Naive thymus-derived CD8-positive, alpha-beta T cell (primary cell): ENCODE measurements around the gene KLRB1. TPM values are rescaled to one million over a fixed set of nuclear protein-coding genes. Genes with fewer than 3 reads are reported as not detected.
"Not testable (repeated sequence)": the region's sequence is repeated elsewhere in the genome, so short reads cannot be mapped to it uniquely, and the experiment has no call there.

Experiments used
- ATAC-seq, 2 donors: fragments of 150-1000 bp; cut with Tn5 transposase in 1 of 2; sonication (Bioruptor Pico), chemical (Tn5 transposase) in 1 of 2; 1 replicate in 1 of 2; 2 replicates in 1 of 2; pipeline ENCODE4 v1.10.0; 2021; ENCODE audit warnings: mild to moderate bottlenecking in 2 of 2, moderate library complexity in 2 of 2
- POLR2A ChIA-PET: fragments of 350-600 bp; sonication (Branson Sonifier 250); formaldehyde crosslinking; loops from one replicate; lab custom pipeline; 2021; ENCODE audit warnings: antibody characterized with exemption; lab: Charles Lee
- DNase-seq, 10 donors: peaks; one replicate each; pipeline versions ENCODE4 v3.0.0 to v3.0.0-alpha.2; 2020 to 2022
- H3K27ac Mint-ChIP-seq, 10 donors: one replicate each; pipeline ENCODE4 v1.8.0; 2020 to 2022; ENCODE audit warnings: mild to moderate bottlenecking in 10 of 10, mixed read lengths in 10 of 10, moderate library complexity in 4 of 10, inconsistent platforms in 1 of 10
- H3K27me3 Mint-ChIP-seq, 5 donors: one replicate each; pipeline ENCODE4 v1.8.0; 2021 to 2022; ENCODE audit warnings: mixed read lengths in 5 of 5
- H3K36me3 Mint-ChIP-seq, 3 donors: one replicate each; pipeline ENCODE4 v1.8.0; 2020 to 2022; ENCODE audit warnings: mixed read lengths in 3 of 3, mild to moderate bottlenecking in 2 of 3, inconsistent platforms in 1 of 3
- H3K4me1 Mint-ChIP-seq, 4 donors: one replicate each; pipeline ENCODE4 v1.8.0; 2021 to 2022; ENCODE audit warnings: mixed read lengths in 4 of 4
- H3K4me3 Mint-ChIP-seq, 10 donors: one replicate each; pipeline ENCODE4 v1.8.0; 2020 to 2022; ENCODE audit warnings: mild to moderate bottlenecking in 10 of 10, mixed read lengths in 10 of 10, moderate library complexity in 6 of 10, inconsistent platforms in 1 of 10
- H3K9me3 Mint-ChIP-seq, 9 donors: one replicate each; pipeline ENCODE4 v1.8.0; 2020 to 2022; ENCODE audit warnings: mixed read lengths in 9 of 9, mild to moderate bottlenecking in 3 of 9, inconsistent platforms in 1 of 9, moderate library complexity in 1 of 9
- polyA plus RNA-seq, 3 donors: library from polyadenylated mRNA; unstranded; fragments of 300-500 nt; fragmentation: Illumina TruSeq; gene quantifications; one replicate each; pipeline ENCODE4 v1.2.3, GENCODE V29; 2021
- total RNA-seq, 8 experiments: library from RNA in 2 of 8; stranded (reverse) in 2 of 8; gene quantifications; one replicate each; pipeline ENCODE4 v1.2.3 and lab custom pipeline; 2021 to 2026

Gene KLRB1
- total and polyA plus RNA-seq, 5 experiments from 2014 or later = 0.58 to 41.2 (median 1.6) TPM

GRCh38 chr12:9619411-9620179, 11.9 kb upstream of the KLRB1 start:
- H3K9me3 Mint-ChIP-seq = peaks cover 2 to 25% (median 6%) of the 10 kb centered on the region in 9 donors
- H3K4me1 Mint-ChIP-seq = peaks cover 4 to 49% (median 36%) of the 10 kb centered on the region in 4 donors
- no peak overlapping the region for H3K4me3 Mint-ChIP-seq
- peaks cover 0 to 15% (median 11%) of the 10 kb centered on the region in 3 donors for H3K36me3 Mint-ChIP-seq
- no peaks in the 10 kb centered on the region for H3K27me3 Mint-ChIP-seq
- ATAC-seq = no peak
- POLR2A ChIA-PET = no interaction called here
- H3K27ac Mint-ChIP-seq = peak overlapping the region in 3 of 10 donors; percentile 42 to 74 (median 54)
- no peak for DNase-seq

GRCh38 chr12:9618906-9619305, 11.2 kb upstream of the KLRB1 start:
- H3K27me3 Mint-ChIP-seq, DNase-seq, ATAC-seq, H3K36me3 Mint-ChIP-seq, H3K4me3 Mint-ChIP-seq, POLR2A ChIA-PET: not testable (repeated sequence)
- H3K9me3 Mint-ChIP-seq = peaks cover 0 to 18% (median 2%) of the 10 kb centered on the region in 9 donors
- peak overlapping the region in 8 of 10 donors; percentile 9 to 74 (median 54) for H3K27ac Mint-ChIP-seq
- H3K4me1 Mint-ChIP-seq = peaks cover 4 to 56% (median 41%) of the 10 kb centered on the region in 4 donors

- H3K4me1 Mint-ChIP-seq = peaks cover 8 to 73% (median 51%) of the 10 kb centered on the region in 4 donors
- POLR2A ChIA-PET = no interaction called here
- H3K9me3 Mint-ChIP-seq = peaks cover 0 to 16% (median 0%) of the 10 kb centered on the region in 9 donors
- H3K27me3 Mint-ChIP-seq = no peaks in the 10 kb centered on the region
- DNase-seq (no peak), ATAC-seq (no peak)
- peak overlapping the region in 7 of 10 donors; percentile 20 to 98 (median 74) for H3K27ac Mint-ChIP-seq
- no peak overlapping the region for H3K4me3 Mint-ChIP-seq
- peaks cover 0 to 7% (median 4%) of the 10 kb centered on the region in 3 donors for H3K36me3 Mint-ChIP-seq
Measured at GRCh38 chr12:9617124-9617523, 9.4 kb upstream of the KLRB1 start.

GRCh38 chr12:9615420-9616136, 7.9 kb upstream of the KLRB1 start:
- peak overlapping the region; percentile 45 to 81 (median 78) for H3K4me3 Mint-ChIP-seq
- H3K4me1 Mint-ChIP-seq = peaks cover 13 to 85% (median 62%) of the 10 kb centered on the region in 4 donors
- peaks cover 0 to 10% (median 4%) of the 10 kb centered on the region in 3 donors for H3K36me3 Mint-ChIP-seq

GRCh38 chr12:9610606-9611005, 2.9 kb upstream of the KLRB1 start:
- H3K4me3 Mint-ChIP-seq, H3K27me3 Mint-ChIP-seq, H3K27ac Mint-ChIP-seq, ATAC-seq, H3K9me3 Mint-ChIP-seq, POLR2A ChIA-PET: not testable (repeated sequence)
- DNase-seq = peak in 2 of 10 donors; percentile 7 to 58
- Mint-ChIP-seq H3K36me3 (peaks cover 0 to 10% (median 0%) of the 10 kb centered on the region in 3 donors), H3K4me1 (peaks cover 15 to 71% (median 55%) of the 10 kb centered on the region in 4 donors)

More at GRCh38 chr12:9615420-9616136, 7.9 kb upstream of the KLRB1 start:
- Mint-ChIP-seq H3K27ac (peak overlapping the region; percentile 88 to 99 (median 94)), H3K27me3 (no peaks in the 10 kb centered on the region), H3K9me3 (peaks cover 0 to 13% (median 0%) of the 10 kb centered on the region in 9 donors)
- peak in 4 of 10 donors; percentile 36 to 82 (median 69) for DNase-seq
- peak; percentile 93 to 98 for ATAC-seq
- POLR2A ChIA-PET = interaction anchor here (0.7 to 1.8 kb wide), 5 partner anchors 20 to 127 kb away, joined by 3 to 6 read pairs (median 3); no protein-coding TSS in a partner anchor

- Mint-ChIP-seq H3K4me3 (peak overlapping the region in 4 of 10 donors; percentile 38 to 84 (median 58)), H3K4me1 (peaks cover 11 to 40% (median 30%) of the 10 kb centered on the region in 4 donors), H3K36me3 (peaks cover 0 to 10% (median 0%) of the 10 kb centered on the region in 3 donors), H3K27ac (peak overlapping the region in 3 of 10 donors; percentile 27 to 70 (median 70)), H3K9me3 (peaks cover 0 to 5% (median 0%) of the 10 kb centered on the region in 9 donors), H3K27me3 (no peaks in the 10 kb centered on the region)
- no peak for DNase-seq
- no peak for ATAC-seq
- POLR2A ChIA-PET = interaction anchor here (0.6 kb wide), 1 partner anchor 26 kb away, joined by 3 read pairs; no protein-coding TSS in a partner anchor
Measured at GRCh38 chr12:9606736-9607372, 862 bp downstream of the KLRB1 start.

GRCh38 chr12:9606247-9606646, 1.5 kb downstream of the KLRB1 start:
- Mint-ChIP-seq H3K9me3 (peaks cover 0 to 5% (median 0%) of the 10 kb centered on the region in 9 donors), H3K27me3 (no peaks in the 10 kb centered on the region), H3K4me3 (peak overlapping the region in 3 of 10 donors; percentile 50 to 79 (median 68)), H3K27ac (peak overlapping the region in 2 of 10 donors; percentile 21 to 43), H3K4me1 (peaks cover 8 to 40% (median 25%) of the 10 kb centered on the region in 4 donors), H3K36me3 (peaks cover 0 to 7% (median 0%) of the 10 kb centered on the region in 3 donors)
- POLR2A ChIA-PET = no interaction called here
- ATAC-seq = no peak
- DNase-seq = no peak

- no peak for ATAC-seq
- peak overlapping the region in 2 of 10 donors; percentile 12 to 43 for H3K27ac Mint-ChIP-seq
- no peaks in the 10 kb centered on the region for H3K27me3 Mint-ChIP-seq
- peaks cover 0 to 5% (median 0%) of the 10 kb centered on the region in 9 donors for H3K9me3 Mint-ChIP-seq
- H3K36me3 Mint-ChIP-seq = peaks cover 0 to 7% (median 0%) of the 10 kb centered on the region in 3 donors
- DNase-seq = no peak
- peak overlapping the region in 2 of 10 donors; percentile 43 to 79 for H3K4me3 Mint-ChIP-seq
- H3K4me1 Mint-ChIP-seq = peaks cover 6 to 33% (median 18%) of the 10 kb centered on the region in 4 donors
- POLR2A ChIA-PET = no interaction called here
Measured at GRCh38 chr12:9605483-9605882, 2.2 kb downstream of the KLRB1 start.

- Mint-ChIP-seq H3K36me3 (no peaks in the 10 kb centered on the region), H3K4me3 (peak overlapping the region in 2 of 10 donors; percentile 16 to 70), H3K27me3 (no peaks in the 10 kb centered on the region), H3K9me3 (peaks cover 0 to 2% (median 0%) of the 10 kb centered on the region in 9 donors), H3K27ac (peak overlapping the region in 2 of 10 donors; percentile 43 to 45), H3K4me1 (peaks cover 6 to 23% (median 11%) of the 10 kb centered on the region in 4 donors)
- DNase-seq (no peak), ATAC-seq (no peak)
- POLR2A ChIA-PET = no interaction called here
Measured at GRCh38 chr12:9604287-9604686, 3.4 kb downstream of the KLRB1 start.

GRCh38 chr12:9600426-9600825, 7.3 kb downstream of the KLRB1 start:
- POLR2A ChIA-PET, H3K27me3 Mint-ChIP-seq, H3K4me1 Mint-ChIP-seq, DNase-seq, ATAC-seq, H3K9me3 Mint-ChIP-seq, H3K4me3 Mint-ChIP-seq, H3K27ac Mint-ChIP-seq, H3K36me3 Mint-ChIP-seq: not testable (repeated sequence)

GRCh38 chr12:9598363-9598762, 9.4 kb downstream of the KLRB1 start:
- Mint-ChIP-seq H3K4me3 (no peak overlapping the region), H3K36me3 (no peaks in the 10 kb centered on the region), H3K4me1 (peaks cover 0 to 9% (median 0%) of the 10 kb centered on the region in 4 donors), H3K27ac (no peak overlapping the region), H3K27me3 (no peaks in the 10 kb centered on the region), H3K9me3 (no peaks in the 10 kb centered on the region)
- POLR2A ChIA-PET = no interaction called here
- ATAC-seq = no peak
- DNase-seq = no peak

GRCh38 chr12:9597365-9597764, 10.4 kb downstream of the KLRB1 start:
- POLR2A ChIA-PET = no interaction called here
- Mint-ChIP-seq H3K9me3 (no peaks in the 10 kb centered on the region), H3K27me3 (no peaks in the 10 kb centered on the region), H3K4me3 (no peak overlapping the region), H3K27ac (no peak overlapping the region), H3K4me1 (peaks cover 0 to 6% (median 0%) of the 10 kb centered on the region in 4 donors), H3K36me3 (no peaks in the 10 kb centered on the region)
- DNase-seq (no peak), ATAC-seq (no peak)
